Measurements from ENCODE around the gene ZFP92.
"Not testable (repeated sequence)": the region's sequence is repeated elsewhere in the genome, so short reads cannot be mapped to it uniquely, and the experiment has no call there.

ZFP92 gene, protein sequence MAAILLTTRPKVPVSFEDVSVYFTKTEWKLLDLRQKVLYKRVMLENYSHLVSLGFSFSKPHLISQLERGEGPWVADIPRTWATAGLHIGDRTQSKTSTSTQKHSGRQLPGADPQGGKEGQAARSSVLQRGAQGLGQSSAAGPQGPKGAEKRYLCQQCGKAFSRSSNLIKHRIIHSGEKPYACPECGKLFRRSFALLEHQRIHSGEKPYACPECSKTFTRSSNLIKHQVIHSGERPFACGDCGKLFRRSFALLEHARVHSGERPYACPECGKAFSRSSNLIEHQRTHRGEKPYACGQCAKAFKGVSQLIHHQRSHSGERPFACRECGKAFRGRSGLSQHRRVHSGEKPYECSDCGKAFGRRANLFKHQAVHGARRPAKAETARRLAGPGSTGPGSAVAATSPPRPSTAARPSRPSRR

GRCh38 chrX:153411255-153411987, at the start of gene ZFP92:
Gene ZFP92, plus strand, starts transcription at chrX:153411472. Its CDS starts 6,851 bp downstream, at chrX:153418323.
- DNase-seq = no peak

DNA sequence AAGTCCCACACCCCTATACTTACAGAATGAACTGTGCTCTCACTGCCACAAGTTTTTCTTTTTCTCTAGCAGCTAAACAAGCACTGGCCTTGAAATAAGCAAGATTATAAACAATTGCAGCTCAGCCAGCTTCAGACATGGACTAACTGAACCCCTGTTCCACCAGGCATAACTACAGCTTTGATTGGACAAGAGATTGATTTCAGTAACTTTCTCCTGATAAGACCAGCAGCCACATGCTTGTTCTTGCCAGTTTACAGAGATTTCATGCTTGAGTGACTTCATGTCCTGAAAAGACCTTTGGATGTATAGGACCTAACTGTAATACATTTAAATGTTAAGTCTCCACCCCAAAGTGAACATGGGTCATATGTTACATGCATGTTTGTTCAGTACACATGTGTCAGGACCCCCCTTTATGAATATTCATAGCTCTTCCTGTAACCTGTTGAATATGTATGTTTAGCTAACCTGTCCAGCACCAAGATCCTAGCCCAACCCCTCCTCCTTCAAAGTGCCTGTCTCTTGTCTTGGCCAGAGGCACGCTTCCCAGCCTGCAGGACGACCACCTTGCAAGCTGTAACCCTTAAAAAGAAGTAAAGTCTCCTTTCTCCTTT, 49.4 kb upstream of the ZFP92 start:
- DNase-seq = no peak

GRCh38 chrX:153365670-153366069, 45.6 kb upstream of the ZFP92 start:
- no peak for DNase-seq

- DNase-seq = no peak
Measured at GRCh38 chrX:153366119-153366518, 45.2 kb upstream of the ZFP92 start.

- DNase-seq = no peak
Measured at GRCh38 chrX:153366878-153367538, 44.3 kb upstream of the ZFP92 start.

DNA sequence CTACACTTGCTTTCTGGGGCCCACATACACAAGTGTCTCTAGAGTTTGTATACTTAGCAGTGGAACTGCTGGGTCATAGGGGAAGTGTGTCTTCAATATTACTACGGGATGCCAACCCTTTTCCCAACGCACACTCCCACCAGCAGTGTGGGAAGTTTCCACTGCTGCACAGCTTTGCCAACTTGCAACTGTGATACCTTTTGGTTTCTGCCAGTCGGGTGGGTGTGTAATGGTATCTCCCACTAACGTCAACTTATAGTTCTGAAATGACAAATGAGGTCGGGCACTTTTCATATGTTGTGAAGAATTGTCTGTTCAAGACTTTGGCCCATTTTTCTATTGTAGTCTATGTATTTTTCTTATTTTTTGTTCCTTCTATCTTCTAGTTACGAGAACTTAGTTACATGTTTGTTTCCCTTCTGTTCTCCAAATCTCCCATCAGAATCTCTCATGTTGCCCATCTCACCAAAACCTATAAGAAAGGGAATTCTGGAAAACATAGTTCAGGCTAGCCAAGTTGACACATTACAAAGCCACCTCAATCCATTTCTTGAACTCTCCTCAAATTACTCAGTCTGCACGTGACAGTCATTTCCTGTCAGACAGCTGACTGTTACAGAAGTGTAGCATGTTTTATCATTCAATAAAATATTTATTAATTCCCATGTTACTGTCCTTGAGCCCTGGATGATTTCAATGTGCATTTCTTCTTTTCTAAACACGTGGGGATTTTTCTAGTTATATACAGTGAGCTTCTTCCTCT, 40.8 kb upstream of the ZFP92 start:
- DNase-seq = no peak

- DNase-seq = no peak
Measured at GRCh38 chrX:153371256-153371655, 40.0 kb upstream of the ZFP92 start.

DNA sequence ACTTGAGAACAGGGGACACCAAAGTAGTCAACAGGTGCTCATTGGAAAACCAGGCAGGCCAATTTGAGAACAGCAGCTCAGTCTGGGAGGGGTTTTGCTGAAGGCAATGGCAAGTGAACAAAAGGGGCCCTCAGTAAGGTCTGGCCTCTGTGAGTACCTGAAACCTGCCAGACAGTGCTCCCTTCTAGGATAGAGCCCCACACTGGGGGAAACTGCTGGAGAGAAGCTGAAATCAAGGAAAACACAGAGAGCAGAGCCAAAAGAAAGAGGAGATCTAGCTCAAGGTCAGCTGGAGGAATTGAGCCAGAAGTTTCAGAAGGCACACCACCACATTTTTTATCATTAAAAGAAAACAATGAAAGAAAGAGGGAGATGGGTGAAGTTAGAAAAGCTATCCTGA, 38.3 kb upstream of the ZFP92 start:
- DNase-seq = no peak

GRCh38 chrX:153374426-153374825, 36.8 kb upstream of the ZFP92 start:
- no peak for DNase-seq

DNA sequence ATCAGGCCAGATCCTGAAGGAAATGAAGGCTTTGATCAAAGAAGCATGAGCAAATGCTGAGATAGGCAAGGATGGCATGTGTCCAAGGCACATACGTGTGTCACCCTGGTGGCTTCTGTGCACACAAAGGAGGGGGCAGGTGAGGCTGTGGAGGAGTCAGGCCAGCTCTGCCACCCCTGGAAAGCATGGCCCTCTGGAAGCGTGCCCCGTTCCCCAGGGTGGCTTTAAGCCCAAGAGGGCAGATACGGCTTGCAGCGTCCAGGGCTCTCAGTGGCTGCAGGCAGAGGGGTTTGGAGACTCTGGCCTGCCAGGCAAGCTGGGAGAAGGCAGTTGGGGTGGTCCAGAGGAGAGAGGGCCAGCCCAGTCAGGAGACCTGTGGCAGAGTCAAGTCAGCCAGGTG, 35.7 kb upstream of the ZFP92 start:
- DNase-seq = no peak

DNA sequence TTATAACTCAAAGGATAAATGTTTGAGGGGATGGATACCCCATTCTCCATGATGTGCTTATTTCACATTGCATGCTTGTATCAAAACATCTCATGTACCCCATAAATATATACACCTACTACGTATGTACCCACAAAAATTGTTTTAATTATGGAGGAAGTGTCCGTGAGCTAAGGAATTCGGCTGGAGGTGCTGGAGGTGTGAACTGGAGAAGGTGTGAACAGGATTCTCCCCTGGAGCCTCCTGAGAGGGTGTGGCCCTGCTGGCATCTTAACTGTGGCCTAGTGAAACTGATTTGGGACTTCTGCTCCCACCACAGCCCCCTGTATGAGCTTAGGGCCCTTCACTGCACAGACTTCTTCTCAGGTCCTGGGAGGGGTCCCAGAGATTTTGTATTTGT, 33.5 kb upstream of the ZFP92 start:
- no peak for DNase-seq

GRCh38 chrX:153378607-153379006, 32.7 kb upstream of the ZFP92 start:
- DNase-seq = no peak

- no peak for DNase-seq
Measured at GRCh38 chrX:153379508-153379907, 31.8 kb upstream of the ZFP92 start.

DNA sequence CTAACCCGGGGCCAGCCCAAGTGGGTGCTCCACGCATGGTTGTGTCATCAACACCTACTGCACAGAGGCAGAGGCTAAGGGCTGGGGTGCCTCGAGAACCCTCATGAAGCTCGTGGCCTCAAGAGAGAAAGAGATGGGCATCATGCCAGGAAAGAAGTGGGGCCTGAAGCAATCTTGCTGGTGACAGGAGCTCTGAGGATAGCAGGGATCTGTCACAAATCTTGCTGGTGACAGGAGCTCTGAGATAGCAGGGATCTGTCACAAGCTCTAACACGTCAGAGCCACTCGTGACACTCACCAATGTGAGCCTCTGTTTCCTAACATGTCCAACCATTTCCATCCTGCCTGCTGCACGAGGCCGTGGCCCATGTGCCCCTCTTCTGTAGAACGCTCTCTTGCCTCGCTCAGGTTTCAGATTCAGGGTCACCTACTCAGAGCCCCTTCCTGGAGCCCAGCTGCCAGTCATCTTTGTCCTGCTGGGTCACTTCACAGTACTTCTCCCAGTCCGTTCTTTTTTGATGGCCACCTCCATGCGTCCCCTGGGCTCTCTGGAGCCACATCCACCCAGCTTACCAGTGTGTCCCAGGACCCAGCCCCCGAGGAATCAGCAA, 31.2 kb upstream of the ZFP92 start:
- no peak for DNase-seq

- DNase-seq = no peak
Measured at GRCh38 chrX:153380691-153381090, 30.6 kb upstream of the ZFP92 start.

DNA sequence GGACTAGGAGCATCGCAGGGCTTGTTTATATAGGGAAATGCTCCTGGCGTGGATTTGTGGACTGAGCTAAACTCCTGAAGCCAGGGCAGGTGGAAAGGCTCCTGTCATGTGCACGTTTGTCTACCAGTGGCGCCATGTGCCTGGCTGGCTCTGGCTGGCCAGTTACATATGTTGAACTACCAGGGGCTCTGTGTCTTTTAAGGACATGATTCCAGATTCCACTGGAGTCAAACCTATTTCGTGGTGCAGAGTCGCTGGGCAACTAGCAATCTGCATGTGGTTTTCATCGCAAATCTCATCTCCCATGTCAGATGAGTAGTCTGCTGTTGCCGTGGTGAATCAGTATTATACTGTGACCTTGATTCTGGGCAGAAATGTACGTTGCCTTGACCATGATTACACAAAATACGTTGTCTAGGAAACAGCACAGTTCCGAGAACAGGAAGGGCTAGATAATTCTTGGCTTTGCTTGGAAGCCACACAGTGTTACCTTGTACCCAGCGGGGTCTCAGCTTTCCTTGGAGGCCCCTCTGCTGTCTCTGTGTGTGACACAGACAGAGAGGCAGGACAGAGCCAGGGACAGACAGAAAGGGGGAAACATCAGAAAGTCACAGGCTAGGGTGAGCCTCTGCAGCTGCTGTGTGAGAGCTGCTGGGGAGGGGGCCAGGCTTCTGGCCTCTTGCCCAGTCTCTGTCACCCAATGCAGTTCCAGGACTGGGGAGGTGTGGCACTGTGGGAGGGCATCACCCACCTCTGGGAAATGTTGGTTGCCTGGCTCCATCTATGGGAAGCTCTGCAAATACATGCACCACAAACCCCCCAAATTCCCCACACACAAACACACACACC, 29.4 kb upstream of the ZFP92 start:
- peak; percentile 12 for DNase-seq

- no peak for DNase-seq
Measured at GRCh38 chrX:153382563-153383482, 28.4 kb upstream of the ZFP92 start.

DNA sequence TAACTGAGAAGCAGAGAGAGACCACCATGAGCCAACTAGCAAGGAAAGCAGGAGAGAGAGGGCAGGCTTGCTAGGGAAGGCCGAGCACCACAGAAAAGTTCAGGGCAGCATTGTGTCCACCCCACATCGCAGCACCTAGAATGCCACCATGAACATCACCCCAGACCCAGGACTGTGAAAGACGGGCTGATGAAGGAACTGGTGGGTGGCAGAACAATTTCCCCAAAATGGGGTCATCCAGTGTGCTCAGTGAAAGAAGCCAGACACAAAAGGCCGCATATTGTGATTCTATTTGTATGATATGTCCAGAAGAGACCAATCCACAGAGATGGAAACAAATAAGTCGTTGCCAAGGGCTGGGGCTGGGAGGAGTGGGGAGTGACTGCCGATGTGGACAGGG, 26.9 kb upstream of the ZFP92 start:
- DNase-seq = no peak

DNA sequence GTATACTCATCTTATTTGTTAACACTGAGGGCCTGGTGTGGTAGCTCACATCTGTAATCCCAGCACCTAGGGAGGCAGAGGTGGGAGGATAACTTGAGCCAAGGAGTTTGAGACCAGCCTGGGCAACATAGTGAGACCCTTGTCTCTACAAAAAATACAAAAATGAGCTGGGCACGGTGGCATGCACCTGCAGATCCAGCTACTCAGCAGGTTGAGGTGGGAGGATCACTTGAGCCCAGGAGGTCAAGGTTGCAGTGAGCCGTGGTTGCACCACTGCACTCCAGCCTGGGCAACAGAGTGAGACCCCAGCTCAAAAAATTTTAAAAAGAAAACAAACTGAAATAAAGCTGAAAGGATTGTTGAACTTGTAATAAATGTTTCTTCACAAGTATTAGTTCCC, 26.3 kb upstream of the ZFP92 start:
- not testable (repeated sequence) for DNase-seq

- no peak for DNase-seq
Measured at GRCh38 chrX:153386097-153386496, 25.2 kb upstream of the ZFP92 start.

Measured in NCI-H1417 treated with DMSO at 0.1 percent for 48 hours (cell line).